ENCODE measurements around the gene MAD1L1.
"Not testable (repeated sequence)": the region's sequence is repeated elsewhere in the genome, so short reads cannot be mapped to it uniquely, and the experiment has no call there.

MAD1L1 gene

DNA sequence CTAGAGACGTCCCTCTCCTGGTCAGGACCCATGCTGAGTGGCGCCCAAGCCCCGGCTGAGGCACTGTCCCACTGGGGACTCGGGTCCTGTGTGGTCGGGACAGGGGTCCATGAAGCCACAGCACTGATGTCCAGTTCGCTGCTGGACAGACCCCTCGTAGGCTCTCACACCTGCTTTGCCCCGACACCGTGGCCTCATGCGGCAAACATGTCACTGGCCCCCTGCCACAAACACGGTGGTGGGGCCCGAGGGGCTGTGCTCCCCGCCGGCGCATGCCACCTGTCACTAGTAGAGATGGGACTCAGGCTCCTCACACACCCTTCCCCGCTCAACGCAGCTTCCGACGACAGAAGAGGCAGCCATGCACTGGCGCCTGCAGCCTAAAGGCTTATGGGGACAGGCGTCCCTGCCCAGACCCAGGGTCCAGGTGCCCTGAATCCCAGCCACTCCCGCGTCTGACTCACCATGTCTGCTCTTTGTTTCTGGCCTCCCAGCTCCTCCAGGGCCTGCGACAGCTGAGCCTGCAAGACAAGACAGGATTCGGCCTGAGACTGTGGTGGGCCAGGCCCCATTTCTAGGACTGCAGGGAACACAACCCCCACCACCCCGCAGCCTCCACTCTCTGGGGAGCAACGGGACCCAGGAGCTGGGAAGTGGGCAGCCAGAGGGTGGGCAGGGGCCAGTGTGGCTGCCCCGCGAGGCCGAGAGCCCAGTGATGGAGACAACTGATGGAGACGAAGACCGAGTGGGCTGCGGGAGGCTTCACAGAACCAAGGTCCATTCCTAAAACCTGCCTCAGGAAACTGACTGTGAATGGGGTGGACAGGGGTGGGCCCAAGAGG is 230.9 kb downstream of the MAD1L1 start:
- in situ Hi-C loops (cut with HindIII; ENCODE audit: low sequenced_read_pairs): loop anchor here (5.0 kb wide), 1 partner anchor 70 kb away; no protein-coding TSS in a partner anchor

- in situ Hi-C loops (cut with HindIII; ENCODE audit: low sequenced_read_pairs): loop anchor here (5.0 kb wide), 1 partner anchor 71 kb away; no protein-coding TSS in a partner anchor
These were observed 231.9 kb downstream of the MAD1L1 start for GRCh38 chr7:2000746-2001321.

DNA sequence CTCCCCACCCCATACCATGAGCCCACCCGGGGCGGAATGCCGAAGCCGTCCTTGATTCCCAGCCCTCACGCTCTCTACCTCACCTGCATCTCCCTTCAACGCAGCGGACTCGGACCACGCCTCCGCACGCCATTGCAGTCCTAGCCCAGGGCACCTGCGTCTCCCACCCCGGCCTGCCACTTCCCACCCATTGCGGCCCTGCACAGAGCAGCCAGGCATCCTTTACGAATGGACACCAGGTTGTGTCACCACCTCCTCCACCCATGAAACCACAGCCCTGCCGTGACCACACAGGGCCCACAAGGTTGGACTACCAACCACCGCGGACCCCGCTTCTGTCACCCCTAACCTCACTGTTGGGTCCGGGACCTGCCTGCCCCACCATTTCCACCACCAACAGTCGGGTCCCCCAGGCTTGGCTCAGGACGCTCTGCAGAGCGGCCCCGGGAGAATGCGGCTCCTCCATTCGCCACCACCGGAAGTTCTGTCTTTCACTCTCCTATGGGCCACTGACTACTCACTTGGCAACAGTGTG is 232.5 kb downstream of the MAD1L1 start:
- in situ Hi-C loops (cut with HindIII; ENCODE audit: low sequenced_read_pairs): loop anchor here (5.0 kb wide), 1 partner anchor 72 kb away; no protein-coding TSS in a partner anchor

- in situ Hi-C loops (cut with HindIII; ENCODE audit: low sequenced_read_pairs): no loop called here
These were observed 233.3 kb downstream of the MAD1L1 start for GRCh38 chr7:1999278-1999984.

DNA sequence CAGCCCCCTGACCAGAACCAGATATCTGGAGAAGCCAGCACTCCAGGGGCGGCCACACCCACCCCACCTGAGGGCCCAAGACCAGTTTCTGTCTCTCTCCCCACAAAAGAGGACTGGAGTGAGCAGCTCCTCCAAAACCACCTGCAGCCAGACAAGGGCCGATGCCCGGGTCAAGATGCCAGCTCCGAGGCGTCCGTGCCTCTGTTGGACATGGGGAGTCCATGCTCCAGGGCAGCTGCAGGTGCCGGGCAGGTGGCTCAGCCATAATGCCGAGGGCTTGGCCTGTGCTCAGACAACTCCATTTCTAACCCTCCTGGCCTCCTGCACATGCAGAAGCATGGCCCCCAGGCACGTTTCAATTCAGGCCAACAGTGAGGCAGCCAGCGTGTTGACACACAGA is 234.6 kb downstream of the MAD1L1 start:
- in situ Hi-C loops (cut with HindIII; ENCODE audit: low sequenced_read_pairs): no loop called here

DNA sequence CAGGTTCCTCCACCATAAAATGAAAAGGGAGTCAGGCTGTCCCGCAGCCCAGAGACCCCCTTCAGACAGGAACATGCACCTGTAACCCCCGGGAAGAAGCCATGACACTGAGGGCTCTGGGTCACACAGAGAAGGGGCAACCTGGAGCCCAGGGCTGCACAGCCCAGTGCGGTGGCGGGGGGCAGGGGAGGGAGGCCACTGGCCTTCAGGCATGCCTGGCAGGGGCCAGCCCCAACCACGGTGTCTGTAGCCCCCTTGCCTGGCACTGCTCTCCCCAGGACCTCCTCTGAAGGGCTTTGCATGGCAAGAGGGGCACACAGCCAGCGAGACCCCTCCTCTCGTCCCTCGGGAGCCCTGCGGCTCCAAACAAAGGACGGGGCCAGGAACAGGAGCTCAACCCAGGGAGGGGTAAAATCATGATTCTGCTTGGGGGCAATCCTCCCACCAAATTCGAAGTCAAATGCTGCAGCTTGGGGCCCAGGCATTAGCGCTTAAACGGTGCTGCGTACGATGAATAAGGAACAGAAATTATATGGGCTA is 235.1 kb downstream of the MAD1L1 start:
- in situ Hi-C loops (cut with HindIII; ENCODE audit: low sequenced_read_pairs): no loop called here

DNA sequence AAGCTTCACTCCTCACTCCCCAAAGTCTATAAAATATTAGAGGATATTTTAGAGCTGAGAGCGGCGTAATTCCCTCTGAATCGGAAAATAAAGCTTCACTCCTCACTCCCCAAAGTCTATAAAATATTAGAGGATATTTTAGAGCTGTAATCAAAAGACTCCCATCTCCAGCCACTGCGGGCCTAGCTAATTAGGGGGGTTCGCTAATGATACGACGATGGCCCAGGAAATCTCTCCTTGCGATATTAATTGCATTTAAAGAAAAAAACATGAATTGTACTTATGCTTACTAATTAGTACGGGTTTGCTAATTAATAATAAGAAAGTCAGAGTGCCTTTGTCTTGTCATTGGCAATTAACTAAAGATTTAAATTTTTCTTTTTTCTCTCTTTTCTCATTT is 235.9 kb downstream of the MAD1L1 start:
- in situ Hi-C loops (cut with HindIII; ENCODE audit: low sequenced_read_pairs): no loop called here

GRCh38 chr7:1995911-1996420 is 236.8 kb downstream of the MAD1L1 start:
- in situ Hi-C loops (cut with HindIII; ENCODE audit: low sequenced_read_pairs): not testable (repeated sequence)

- in situ Hi-C loops (cut with HindIII; ENCODE audit: low sequenced_read_pairs): no loop called here
These were observed 237.3 kb downstream of the MAD1L1 start for GRCh38 chr7:1995426-1995825.

GRCh38 chr7:1994931-1995330 is 237.8 kb downstream of the MAD1L1 start:
- in situ Hi-C loops (cut with HindIII; ENCODE audit: low sequenced_read_pairs): no loop called here

- in situ Hi-C loops (cut with HindIII; ENCODE audit: low sequenced_read_pairs): no loop called here
These were observed 238.7 kb downstream of the MAD1L1 start for GRCh38 chr7:1993776-1994740.

DNA sequence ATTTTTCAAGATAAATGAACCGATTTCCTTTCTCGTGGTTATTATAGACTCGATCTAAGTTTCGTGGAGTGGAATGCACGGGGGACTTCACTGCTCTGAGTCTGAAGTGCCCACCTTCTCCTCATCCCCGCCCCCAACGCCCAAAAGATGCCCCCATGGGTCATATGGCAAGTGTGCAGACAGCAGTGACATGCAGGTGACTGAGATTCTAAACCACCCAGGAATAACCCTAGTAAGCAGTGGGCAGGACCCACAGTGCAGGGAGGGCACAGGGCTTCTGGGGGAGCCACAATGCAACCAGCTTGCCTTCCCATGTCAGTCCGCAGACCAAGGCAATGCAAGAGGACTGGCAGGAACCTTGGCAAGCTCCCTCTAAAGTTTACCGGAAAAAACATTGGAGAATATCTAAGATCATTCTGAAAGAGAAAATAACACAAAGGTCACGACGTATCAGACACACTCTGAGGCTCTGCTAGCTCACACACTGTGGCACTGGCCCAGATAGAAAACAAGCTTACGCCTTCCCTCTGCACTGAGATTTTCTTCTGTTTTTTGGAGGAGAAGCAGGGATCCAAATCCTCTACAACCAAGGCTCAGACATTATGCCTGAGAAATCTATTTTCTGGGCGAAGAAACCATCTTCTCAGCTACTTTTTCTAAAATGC is 239.6 kb downstream of the MAD1L1 start:
- in situ Hi-C loops (cut with HindIII; ENCODE audit: low sequenced_read_pairs): no loop called here

DNA sequence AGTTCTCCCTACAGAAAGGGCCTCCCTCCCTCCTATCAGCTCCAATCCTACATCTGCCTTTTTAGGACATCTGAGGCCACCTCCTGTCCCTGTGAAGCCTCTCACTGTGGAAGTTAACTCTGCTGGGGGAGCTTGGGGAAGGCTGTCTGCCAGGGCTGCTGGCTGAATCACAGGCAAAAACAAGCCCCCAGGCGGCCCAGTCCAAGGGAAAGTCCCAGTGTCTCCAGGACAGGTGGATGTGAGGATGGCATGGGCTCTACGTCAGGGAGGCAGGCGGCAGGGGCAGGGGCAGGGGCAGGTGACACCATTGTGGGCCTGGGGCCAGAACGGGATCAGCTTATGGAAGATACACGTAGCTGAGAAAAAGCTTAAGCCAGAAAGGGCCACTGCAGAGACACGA is 240.2 kb downstream of the MAD1L1 start:
- in situ Hi-C loops (cut with HindIII; ENCODE audit: low sequenced_read_pairs): no loop called here

DNA sequence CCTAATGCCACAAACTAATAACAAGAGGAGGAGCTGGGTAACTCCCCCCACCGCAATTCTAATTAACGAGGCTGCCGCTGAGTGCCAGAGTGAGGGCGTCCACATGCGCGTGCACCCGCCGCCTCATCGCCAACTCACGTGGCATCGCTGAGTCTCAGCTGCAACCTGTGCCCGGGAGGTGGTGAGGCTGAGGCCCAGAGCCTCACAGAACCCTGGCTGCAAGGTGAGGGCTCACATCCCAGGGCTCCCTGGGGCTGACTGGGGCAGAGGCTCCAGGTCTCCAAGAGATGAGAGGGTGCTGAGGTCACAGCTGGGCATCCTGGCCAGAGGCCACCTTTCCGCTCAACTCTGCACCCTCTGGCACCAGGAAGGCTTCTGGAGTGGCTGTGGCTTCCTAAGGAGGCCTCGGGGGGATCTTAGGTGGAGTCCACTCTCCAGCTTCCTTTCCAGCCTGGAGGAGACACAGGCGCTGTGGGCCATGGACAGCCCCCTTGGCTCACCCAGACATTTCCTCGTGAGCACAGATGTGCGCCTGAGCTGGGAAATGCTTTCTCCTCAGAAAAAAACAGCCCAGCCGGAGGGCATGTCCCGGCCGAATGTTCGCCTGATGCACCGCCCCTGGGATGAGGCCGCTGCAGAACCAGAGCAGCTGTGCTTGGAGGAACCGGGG is 242.6 kb downstream of the MAD1L1 start:
- in situ Hi-C loops (cut with HindIII; ENCODE audit: low sequenced_read_pairs): no loop called here

DNA sequence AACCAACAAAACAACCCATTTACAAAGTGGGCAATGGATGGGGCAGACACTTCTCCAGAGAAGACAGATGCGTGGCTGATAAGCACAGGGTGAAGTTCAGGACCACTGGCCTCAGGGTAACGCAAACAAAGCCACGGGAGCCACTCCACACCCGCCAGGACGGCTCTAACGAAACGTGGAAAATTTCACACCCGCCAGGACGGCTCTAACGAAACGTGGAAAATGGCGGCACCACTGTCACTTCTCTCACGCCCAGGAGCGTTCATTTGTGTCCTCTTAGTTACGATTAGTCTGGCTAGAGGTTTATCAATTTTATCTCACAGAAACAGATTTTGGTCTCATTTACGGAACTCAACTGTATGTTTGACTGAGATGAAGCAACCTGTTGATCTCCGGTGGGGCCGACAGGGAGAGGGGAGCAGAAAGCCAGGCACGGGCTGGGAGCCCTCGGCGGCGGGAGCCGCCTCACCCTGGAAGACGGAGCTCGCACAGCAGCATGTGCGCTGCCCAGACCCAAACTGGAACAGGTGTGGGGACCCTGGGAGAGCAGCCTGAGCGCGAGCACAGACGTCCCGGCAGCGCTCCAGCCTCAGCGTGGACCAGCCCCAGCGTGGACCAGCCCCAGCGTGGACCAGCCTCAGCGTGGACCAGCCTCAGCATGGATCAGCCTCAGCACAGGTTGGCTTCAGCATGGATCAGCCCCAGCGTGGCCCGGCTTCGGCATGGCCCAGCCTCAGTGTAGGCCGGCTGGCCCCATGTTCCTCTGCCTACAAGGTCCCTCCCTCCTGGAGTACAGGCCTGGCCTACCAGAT is 243.5 kb downstream of the MAD1L1 start:
- in situ Hi-C loops (cut with HindIII; ENCODE audit: low sequenced_read_pairs): no loop called here

GRCh38 chr7:1988533-1988930 is 244.2 kb downstream of the MAD1L1 start:
- in situ Hi-C loops (cut with HindIII; ENCODE audit: low sequenced_read_pairs): no loop called here

GRCh38 chr7:1987591-1988532 is 244.9 kb downstream of the MAD1L1 start:
- in situ Hi-C loops (cut with HindIII; ENCODE audit: low sequenced_read_pairs): no loop called here
